ENCODE measurements around the gene MCF2L2.

Gene MCF2L2

DNA sequence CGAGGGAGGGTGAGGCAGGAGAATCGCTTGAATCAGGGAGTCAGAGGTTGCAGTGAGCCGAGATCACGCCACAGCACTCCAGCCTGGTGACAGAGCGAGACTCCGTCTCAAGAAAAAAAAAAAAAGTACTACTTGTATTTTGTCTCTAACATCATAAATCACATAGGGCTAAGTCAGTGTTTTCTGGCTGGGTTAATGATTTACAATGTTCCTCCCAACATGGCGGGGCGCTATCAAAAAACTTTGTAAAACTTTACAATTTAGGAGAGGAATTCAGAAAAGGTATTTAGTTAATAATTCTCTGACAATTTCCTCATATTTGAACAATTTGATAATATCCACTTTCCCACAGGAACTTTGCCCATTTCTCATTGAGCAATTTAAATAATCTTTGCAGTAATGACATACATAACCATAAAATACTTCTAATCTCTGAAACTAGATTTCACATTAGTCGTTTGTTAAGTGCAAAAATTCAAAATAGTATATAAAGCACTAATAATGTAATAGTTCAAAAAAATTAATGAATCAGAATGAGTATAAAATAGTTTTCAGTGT, 202.0 kb downstream of the MCF2L2 start:
- no peak for DNase-seq

GRCh38 chr3:183224180-183224970, 204.0 kb downstream of the MCF2L2 start:
- DNase-seq = no peak

DNA sequence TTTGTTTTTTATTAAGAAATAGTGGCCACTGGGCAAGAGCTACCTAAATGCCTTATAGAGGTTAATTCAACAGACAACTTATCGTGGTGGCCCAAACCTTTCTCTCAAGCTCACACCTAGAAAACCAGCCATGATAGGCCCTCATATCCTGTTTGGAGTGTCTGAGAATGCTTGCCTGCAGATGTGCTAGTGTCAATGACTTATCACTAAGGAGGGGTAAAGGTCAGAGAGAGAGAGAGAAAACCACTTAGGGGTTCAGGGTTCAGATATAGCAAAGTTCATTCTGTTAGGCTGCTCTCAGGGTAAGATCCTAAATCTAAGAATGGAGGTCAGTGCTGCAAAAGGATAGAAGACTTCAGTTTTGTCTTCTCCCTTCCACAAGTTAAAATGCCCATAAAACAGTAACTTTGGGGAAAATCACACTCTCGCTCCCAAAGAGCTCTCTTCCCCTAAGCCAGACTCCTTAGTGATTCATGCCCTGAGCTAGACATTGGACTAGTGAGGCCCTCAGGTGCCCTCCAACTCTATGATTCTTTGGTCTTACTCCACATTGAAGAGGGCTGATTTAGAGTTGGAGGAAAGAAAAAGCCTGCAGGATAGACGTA, 205.7 kb downstream of the MCF2L2 start:
- DNase-seq = no peak

DNA sequence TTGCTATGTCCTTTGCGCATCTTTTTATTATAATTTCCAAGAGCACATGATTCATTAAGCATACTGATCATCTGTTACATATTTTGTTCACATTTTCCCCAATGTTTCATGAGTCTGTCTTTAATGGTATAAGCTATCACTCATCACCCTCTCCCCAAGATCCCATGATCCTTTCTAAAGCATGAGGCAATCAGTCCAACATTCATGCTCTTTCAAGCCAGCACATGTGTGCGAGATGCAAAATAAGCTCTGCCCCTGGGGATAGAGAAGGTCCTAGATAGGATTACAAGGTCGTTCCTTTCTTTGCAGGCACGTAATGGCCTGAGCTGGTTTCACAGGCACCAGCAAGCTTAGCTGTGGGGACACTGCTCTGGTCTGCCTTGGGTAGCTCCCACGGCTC, 207.6 kb downstream of the MCF2L2 start:
- DNase-seq = peak; percentile 2

DNA sequence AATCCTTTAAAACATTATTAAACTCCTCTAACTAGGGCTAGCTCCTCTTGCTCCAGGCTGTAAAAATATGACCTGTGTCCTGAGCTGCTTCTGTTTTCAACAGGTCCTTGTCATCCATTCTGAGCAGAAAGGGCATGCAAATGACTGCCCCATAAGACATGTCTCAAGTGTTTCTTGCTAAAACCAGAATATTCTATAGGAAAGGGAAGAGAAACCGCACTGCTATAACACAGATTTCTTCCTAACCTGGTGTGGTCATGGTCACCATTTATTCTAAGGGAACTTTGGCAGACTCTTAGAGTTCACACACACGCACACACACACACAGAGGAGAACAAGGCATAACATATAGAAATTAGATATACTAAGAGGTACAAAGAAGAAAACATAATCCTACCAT, 209.6 kb downstream of the MCF2L2 start:
- no peak for DNase-seq

GRCh38 chr3:183217548-183218332, 210.7 kb downstream of the MCF2L2 start:
- no peak for DNase-seq

DNA sequence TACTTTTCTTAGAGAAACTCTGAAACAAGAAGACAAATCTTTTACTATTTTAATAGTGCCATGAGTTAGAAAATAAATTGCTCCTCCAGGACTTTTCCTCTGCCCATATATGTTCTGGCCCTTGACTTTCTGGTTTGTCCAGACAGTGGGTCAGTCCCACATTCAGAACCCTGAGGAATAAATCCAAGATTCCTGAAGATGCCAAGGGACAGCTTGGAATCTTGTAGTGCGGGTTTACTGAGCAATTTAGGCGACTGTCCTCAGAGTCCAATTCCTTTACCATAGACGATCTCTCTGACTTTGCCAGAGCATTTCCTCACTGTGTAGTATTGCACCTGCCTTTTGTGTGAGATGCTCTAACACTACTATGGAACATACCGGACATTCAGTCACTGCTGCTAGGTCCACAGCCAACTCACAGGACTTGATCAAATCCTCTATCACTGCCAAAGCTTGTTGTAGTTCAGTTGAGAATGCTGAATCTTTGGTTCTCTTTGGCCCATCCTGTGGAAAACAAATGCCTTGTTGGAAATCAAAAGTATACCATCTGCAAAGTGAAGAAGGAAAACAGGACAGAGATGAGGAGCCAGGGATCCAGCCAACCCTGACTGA, 212.7 kb downstream of the MCF2L2 start:
- no peak for DNase-seq

DNA sequence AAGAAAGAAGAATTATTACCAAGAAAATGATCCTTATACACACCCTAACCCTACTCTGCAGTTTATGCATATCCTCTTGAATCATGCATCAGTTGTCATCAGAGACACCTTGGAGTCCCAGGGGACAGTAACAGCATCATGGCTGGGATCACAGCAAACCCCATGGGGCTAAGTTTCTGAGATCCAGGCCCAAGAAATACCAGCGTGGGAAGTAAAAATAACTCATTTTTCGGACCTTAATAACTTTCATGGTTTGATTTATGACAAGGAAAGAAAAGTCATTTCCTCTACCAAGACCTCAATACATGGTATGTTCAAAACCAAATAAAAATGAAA, 214.2 kb downstream of the MCF2L2 start:
- no peak for DNase-seq

DNA sequence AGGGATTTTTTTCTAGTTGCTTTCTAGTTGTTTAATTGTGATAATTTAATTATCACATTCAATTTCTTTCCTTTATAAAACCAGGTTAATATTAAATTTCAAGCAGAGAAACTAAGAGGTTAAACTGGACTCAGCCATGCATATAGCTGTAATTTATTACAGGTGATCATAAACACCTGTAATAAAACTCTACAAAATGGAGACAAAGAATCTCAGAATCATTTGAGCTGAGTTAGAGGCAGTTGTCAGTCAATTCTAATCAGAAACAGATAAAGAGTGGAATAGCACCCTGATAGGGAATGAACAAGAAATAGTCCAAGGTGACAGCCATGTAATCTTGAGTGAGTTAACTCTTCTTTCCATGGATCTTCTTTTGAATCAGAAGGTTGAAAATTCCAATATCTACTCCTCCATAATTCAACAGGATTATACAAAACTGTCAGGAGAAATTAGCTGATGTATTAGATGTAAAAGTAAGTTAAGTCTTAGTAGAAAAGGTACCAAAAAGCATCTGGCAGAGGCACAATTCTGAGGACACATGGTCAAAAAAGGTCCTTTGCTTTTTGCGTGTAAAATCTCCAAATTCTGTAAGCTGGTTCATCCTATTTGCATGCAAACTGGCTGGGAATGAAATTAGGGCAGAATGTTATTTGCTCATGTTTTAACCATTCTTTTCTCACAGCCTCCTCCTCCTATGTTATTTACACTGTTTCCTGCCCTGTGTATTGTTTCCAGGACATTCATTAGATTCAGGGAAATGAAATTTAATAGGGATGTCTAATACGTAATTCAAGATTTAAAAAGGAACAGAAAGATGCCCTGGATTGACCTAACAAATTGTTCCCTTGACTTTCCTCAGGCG, 214.8 kb downstream of the MCF2L2 start:
- no peak for DNase-seq

DNA sequence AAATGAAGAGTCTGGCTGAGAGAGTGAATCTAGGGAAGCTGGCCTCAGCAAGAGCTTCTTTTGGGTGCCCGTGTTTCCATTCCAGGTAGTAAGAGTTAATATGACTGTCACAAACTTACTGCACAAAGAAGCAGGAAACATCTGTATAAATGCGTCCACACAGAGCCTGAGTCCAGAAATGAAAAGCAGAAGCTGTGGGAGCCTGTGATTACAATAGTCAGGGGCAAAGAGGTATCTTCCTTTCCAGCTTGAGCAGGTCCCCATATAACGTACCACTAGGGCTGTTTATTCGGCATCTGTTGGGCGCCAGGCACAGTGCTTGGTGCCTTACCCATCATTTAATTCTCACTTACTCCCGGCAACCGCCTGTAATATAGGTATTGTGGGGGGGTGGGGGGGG, 215.9 kb downstream of the MCF2L2 start:
- no peak for DNase-seq

DNA sequence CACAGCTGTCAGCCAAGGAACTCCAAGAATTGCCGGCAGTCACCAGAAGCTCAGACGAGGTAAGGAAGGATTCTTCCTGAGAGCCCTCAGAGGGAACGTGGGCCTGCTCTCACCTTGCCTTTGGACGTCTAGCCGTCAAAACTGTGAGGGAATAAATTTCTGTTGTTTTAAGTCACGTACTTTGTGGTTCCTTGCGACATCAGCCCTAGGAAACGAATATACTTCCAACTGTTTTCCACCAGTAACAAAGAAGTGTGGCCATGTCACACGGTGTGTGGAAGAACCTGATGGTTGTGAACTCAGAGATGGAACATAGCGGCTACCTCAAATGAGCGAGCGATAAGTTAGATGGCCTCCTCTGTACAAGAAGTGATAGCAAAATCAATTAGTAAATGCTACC, 216.3 kb downstream of the MCF2L2 start:
- no peak for DNase-seq

DNA sequence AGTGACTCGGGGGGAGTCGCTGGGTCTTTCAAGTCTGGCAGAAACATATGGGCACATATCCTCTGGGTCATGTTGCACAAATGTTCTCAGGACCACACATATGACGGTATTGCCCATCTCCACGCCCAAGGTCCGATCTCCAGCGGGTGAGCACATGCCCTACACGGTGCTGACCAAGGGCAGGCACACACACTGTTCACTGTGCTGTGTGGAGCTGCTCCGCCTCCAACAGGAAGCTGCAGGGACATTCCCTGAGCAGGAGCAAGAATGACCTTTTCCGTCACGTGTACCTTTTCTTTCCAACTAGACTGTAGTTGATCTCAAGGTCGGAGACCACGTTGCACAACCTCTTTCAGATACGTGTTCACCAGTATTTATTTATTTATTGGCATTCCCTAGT, 217.1 kb downstream of the MCF2L2 start:
- DNase-seq = no peak

DNA sequence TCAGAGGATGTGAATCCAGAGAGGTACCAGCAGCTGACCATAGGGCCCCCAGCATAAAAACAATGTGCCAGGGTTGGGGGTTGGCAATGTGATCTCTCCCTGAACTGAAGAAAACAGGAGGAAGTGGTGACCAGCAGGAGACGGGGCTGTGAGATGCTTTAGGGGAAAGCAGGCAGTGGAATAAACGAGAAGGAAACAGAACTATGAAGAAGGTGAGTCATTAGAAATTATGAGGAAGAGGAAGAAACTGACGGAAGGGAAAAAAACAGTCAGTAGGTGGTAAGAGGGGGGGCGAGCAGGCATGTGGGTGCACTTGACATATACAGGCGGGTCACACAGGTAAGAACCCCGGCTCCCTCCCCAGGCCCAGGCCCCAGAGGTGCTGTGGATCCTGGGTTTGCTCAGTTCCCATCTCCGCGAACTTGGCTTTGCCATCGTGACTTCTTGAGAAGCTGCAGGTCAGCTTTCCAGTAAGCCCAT, 217.5 kb downstream of the MCF2L2 start:
- DNase-seq = no peak

GRCh38 chr3:183210341-183210740, 218.1 kb downstream of the MCF2L2 start:
- no peak for DNase-seq

DNA sequence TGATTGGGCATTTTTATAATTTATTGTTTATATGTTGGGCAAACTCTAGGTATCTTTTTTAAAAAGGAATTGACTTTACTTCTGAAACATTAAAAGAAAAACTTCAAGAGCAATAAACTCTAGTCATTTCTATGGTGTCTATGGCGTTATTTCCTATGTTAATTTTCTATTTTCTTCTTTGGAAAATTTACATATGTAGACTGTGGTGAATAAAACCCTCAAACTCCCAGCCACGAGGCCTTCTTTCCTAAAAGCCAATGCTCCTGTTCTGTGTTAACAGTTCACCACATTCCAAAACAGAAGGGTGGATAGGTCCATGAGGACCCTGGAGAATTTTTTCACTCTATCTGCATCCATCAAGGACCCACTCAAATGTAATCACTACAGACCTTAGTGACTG, 219.6 kb downstream of the MCF2L2 start:
- DNase-seq = no peak

GRCh38 chr3:183208260-183208659, 220.2 kb downstream of the MCF2L2 start:
- no peak for DNase-seq

DNA sequence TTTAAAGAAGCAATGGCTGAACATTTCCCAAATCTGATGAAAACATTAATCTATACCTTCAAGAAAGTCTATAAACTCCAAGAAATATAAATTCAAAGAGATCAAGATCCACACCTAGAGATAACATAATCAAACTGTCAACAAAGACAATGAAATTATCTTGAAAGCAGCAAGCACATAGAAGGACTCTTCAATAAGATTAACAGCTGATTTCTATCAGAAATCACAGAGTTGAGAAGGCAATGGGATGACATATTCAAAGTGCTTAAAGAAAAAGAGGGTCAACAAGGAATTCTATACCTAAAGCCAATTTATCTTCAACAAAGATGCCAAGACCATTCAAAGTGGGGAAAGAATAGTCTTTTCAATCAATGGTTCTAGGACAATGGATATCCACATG, 224.7 kb downstream of the MCF2L2 start:
- DNase-seq = no peak

DNA sequence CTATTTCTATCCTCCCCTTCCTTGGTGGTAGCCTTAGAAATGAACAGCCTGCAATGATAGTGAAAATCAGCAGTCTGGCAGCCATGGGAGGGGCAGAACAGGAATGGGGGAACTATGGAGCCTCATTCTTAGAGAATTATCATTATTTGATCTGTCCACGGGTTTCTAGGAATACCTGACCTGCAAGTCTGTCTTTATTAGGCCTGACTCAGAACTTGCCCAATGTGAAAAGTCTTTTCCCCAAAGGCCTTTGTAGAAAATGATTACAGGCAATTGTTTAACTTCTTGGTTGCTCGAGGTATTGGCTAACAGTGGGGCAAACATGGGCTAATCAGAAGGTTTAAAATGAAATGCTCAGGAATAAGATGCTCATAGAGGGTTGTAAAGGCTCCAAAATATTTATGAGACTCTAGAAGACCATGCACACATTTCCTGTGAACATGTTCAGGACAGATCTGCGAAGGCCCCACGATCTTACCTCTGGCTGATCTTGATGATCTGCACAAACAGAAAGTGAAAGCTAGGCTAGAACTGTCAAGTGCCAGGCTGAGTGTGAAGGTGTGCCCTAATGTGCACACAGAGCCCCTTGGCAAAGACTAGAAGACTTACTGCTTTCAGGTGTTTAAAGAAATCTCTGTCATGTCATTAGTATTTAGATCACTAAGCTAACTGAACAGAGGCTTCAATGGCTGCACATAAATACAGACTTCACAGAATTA, 226.3 kb downstream of the MCF2L2 start:
- no peak for DNase-seq

DNA sequence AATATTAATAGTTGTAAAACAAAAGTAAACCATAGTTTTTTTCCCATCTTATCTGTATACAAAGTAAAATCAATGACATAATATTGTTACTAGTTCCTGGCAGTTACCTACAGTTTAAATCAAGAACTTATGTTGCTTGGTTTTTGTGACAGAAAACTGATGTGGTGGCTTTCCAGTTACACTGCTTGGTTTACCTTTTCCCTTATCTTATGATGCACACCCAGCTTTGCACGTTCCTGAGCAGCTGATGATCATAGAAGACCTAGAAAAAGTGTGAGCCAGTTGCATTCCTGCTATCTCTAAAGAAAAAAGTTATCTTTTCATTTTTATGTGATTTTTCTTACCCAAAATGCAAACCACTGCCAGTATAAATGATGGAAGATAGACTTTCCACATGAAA, 229.5 kb downstream of the MCF2L2 start:
- no peak for DNase-seq

DNA sequence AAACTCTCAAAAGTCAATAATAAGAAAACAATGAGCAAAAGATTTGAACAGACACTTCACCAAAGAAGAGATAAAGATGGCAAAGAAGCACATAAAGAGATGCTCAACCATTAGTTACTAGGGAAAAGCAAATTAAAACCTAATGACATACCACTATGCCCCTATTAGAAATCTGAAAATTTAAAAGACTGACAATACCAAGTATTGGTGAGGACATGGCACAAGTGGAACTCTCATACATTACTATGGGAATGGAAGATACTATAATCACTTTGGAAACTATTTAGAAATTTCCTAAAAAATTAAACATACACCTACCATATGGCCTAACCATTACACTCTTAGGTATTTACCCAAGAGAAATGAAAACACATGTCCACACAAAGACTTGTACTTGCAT, 230.7 kb downstream of the MCF2L2 start:
- DNase-seq = no peak

DNA sequence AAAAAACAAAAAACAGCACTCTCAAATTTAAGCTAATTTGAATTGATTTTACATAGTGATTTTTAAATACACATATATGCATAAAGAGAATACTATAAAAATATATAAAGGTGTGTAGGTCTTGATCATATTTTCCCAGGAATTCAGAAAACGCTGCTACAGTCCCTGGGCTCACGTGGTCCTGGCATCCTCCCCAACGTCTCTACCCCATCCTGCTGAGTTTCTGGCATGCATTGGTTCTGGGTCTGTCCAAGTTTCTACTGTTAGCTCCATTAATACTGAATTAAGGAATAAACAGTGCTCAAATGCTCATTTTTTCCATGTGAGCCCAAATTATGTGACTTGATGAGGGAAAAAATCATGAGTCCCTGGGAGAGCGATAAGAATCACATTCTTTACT, 233.2 kb downstream of the MCF2L2 start:
- no peak for DNase-seq
